Measurements from ENCODE around the gene OTX1.

The OTX1 gene

DNA sequence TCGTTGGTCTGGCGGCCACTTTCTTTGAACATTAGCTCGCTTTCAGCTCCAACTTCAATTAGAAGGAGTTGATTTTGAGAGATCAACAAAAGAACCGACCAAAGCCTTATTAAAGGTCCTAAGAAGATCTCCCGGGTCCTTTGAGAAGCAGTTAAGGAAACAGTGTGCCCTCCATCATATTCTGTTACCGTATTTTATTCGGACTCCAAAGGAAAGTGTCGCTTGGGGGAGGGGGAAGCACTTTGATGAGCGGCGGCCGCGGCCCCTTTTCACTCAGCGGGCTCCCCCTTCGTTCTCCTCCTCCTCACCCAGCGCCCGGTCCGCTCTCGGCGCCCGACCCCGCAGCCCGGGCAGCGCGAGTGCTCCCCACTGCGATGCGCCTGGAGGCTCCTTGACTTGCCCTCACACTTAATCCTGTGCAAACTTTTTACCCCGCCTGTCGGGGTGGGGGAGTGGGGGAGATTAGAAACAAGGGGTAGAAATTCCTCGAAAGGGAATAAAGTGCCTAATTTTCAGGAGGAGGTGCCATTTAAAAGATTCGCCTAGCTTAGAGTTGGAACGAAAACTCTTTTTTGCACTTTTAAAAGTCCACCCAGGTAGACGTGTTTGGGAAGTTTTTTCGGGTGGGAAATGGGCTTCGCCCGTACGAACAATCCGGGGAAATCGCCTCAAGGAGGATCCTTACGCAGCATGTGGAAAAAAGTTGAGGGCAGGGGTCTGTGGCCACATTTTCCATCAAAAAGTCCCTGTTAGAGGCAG lies 1.2 kb upstream of the OTX1 start:
- peak overlapping the region; percentile 84 for H3K4me3 ChIP-seq (ENCODE audit: low read depth, low read length, poor library complexity, severe bottlenecking)
- no peaks in the 10 kb centered on the region for H3K9me3 ChIP-seq (ENCODE audit: low read length)
- H2AFZ ChIP-seq (ENCODE audit: low read length): no peak overlapping the region
- no peaks in the 10 kb centered on the region for H4K20me1 ChIP-seq (ENCODE audit: insufficient read depth, low read length)
- no peaks in the 10 kb centered on the region for H3K9me2 ChIP-seq (ENCODE audit: low read depth, low read length)
- H3K4me2 ChIP-seq (ENCODE audit: low read length): peak overlapping the region; percentile 65
- peak overlapping the region; percentile 68; the same call in 1 of the 2 replicates for H3K9ac ChIP-seq (ENCODE audit: low read length)
- H3K27ac ChIP-seq (ENCODE audit: low read depth, low read length, poor library complexity, severe bottlenecking): no peak overlapping the region
- no peaks in the 10 kb centered on the region for H3K27me3 ChIP-seq (ENCODE audit: insufficient read depth, low read length)
- H3K36me3 ChIP-seq (ENCODE audit: insufficient read depth, low read length): peaks cover under 1% of the 10 kb centered on the region; the same call in 1 of the 2 replicates
- TF ChIP-seq, protein P1, sequence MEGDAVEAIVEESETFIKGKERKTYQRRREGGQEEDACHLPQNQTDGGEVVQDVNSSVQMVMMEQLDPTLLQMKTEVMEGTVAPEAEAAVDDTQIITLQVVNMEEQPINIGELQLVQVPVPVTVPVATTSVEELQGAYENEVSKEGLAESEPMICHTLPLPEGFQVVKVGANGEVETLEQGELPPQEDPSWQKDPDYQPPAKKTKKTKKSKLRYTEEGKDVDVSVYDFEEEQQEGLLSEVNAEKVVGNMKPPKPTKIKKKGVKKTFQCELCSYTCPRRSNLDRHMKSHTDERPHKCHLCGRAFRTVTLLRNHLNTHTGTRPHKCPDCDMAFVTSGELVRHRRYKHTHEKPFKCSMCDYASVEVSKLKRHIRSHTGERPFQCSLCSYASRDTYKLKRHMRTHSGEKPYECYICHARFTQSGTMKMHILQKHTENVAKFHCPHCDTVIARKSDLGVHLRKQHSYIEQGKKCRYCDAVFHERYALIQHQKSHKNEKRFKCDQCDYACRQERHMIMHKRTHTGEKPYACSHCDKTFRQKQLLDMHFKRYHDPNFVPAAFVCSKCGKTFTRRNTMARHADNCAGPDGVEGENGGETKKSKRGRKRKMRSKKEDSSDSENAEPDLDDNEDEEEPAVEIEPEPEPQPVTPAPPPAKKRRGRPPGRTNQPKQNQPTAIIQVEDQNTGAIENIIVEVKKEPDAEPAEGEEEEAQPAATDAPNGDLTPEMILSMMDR (IDR thresholded peaks at IDR 0.05; ENCODE audit: low read length): no peak
- no peak for TF ChIP-seq EZH2 (IDR thresholded peaks at IDR 0.05; ENCODE audit: borderline replicate concordance, low read length)
- H3K79me2 ChIP-seq (ENCODE audit: insufficient read depth, low read length): no peaks in the 10 kb centered on the region
- peaks cover 44% of the 10 kb centered on the region for H3K4me1 ChIP-seq (ENCODE audit: insufficient read depth, low read length, severe bottlenecking)
- H3F3A ChIP-seq (ENCODE audit: insufficient read depth, low read length): no peaks in the 10 kb centered on the region

DNA sequence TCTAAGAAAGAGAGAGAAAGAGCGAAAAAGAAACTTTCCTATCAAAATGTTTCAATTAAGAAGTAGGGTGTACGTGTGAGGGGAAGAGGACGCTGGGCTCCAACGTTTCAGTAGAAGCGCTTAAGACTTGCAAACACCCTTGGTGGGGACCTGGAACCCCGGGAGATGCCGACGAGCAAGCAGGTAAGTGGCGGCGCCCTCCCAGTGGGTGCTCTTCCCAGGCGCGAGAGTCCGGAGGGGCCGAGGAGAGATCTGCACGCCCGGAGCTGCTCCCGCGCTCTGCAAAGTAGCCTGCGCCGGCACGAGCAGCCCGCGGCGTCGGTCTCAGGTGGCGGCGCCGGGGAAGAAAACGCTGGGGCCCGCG lies 678 bp upstream of the OTX1 start:
- no peaks in the 10 kb centered on the region for H3K27me3 ChIP-seq (ENCODE audit: insufficient read depth, low read length)
- H3K36me3 ChIP-seq (ENCODE audit: insufficient read depth, low read length): peaks cover 6% of the 10 kb centered on the region; the same call in 1 of the 2 replicates
- no peaks in the 10 kb centered on the region for H3K9me2 ChIP-seq (ENCODE audit: low read depth, low read length)
- H3K9ac ChIP-seq (ENCODE audit: low read length): peak overlapping the region; percentile 68
- peak overlapping the region; percentile 65 for H3K4me2 ChIP-seq (ENCODE audit: low read length)
- no peak overlapping the region for H3K27ac ChIP-seq (ENCODE audit: low read depth, low read length, poor library complexity, severe bottlenecking)
- no peaks in the 10 kb centered on the region for H4K20me1 ChIP-seq (ENCODE audit: insufficient read depth, low read length)
- TF ChIP-seq, protein P1 (IDR thresholded peaks at IDR 0.05; ENCODE audit: low read length): no peak
- TF ChIP-seq EZH2 (IDR thresholded peaks at IDR 0.05; ENCODE audit: borderline replicate concordance, low read length): no peak
- no peak overlapping the region for H2AFZ ChIP-seq (ENCODE audit: low read length)
- peak overlapping the region; percentile 84 for H3K4me3 ChIP-seq (ENCODE audit: low read depth, low read length, poor library complexity, severe bottlenecking)
- H3K9me3 ChIP-seq (ENCODE audit: low read length): no peaks in the 10 kb centered on the region
- no peaks in the 10 kb centered on the region for H3F3A ChIP-seq (ENCODE audit: insufficient read depth, low read length)
- no peaks in the 10 kb centered on the region for H3K79me2 ChIP-seq (ENCODE audit: insufficient read depth, low read length)
- H3K4me1 ChIP-seq (ENCODE audit: insufficient read depth, low read length, severe bottlenecking): peaks cover 47% of the 10 kb centered on the region

DNA sequence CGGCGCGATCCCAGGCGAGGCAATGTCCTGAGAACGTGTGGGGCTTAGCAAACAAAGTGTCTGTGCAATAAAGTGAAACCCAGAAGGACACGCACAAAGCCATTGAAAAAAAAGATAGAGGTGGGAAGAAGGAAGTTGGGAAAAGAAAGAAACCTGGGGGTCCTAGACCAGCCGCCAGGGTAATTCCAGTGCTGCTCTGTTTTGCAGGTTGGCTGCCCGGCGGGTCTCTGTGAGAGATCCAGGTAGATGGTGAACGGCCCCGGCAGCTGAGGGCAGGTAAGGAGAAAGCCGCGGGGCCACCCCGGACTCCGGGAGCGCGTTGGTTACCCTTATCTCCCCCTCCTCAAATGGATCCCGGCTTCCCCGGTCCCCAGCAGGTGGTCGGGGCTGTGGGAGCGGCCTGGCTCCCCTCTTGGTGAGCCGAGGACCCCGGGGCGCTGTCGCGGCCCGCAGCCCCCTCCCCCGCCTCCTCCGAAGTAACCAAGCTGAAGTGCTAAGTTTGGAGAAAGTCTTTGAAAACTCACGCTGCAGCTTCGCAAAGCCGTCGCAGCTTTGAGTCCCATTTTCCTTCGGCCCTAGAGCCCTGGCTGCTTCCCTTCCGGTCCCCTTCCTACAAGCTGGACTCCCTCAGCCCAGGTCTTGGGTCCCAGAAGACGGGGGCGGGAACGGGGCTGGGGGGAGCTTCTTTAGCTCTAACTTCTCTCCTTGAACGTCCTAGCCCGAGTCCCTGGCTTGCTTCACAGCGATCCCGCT lies 588 bp downstream of the OTX1 start:
- Histone ChIP-seq H3K36me3 (ENCODE audit: insufficient read depth, low read length) (peaks cover 18% of the 10 kb centered on the region), H3K9me2 (ENCODE audit: low read depth, low read length) (no peaks in the 10 kb centered on the region), H2AFZ (ENCODE audit: low read length) (peak overlapping the region; percentile 62; the same call in 1 of the 2 replicates), H3K27ac (ENCODE audit: low read depth, low read length, poor library complexity, severe bottlenecking) (no peak overlapping the region), H3K4me3 (ENCODE audit: low read depth, low read length, poor library complexity, severe bottlenecking) (peak overlapping the region; percentile 84), H3K79me2 (ENCODE audit: insufficient read depth, low read length) (no peaks in the 10 kb centered on the region), H3F3A (ENCODE audit: insufficient read depth, low read length) (no peaks in the 10 kb centered on the region), H3K4me1 (ENCODE audit: insufficient read depth, low read length, severe bottlenecking) (peaks cover 47% of the 10 kb centered on the region), H3K9me3 (ENCODE audit: low read length) (no peaks in the 10 kb centered on the region), H3K4me2 (ENCODE audit: low read length) (peak overlapping the region; percentile 63), H3K9ac (ENCODE audit: low read length) (peak overlapping the region; percentile 85), H3K27me3 (ENCODE audit: insufficient read depth, low read length) (no peaks in the 10 kb centered on the region), H4K20me1 (ENCODE audit: insufficient read depth, low read length) (no peaks in the 10 kb centered on the region)
- no peak for TF ChIP-seq EZH2 (IDR thresholded peaks at IDR 0.05; ENCODE audit: borderline replicate concordance, low read length)
- TF ChIP-seq, protein P1 (IDR thresholded peaks at IDR 0.05; ENCODE audit: low read length): peak; percentile 11; the same call in 1 of the 2 replicates

Data from OCI-LY1 (cell line).